Effector memory CD4-positive, alpha-beta T cell (primary cell): Measurements from ENCODE around the gene DPP6.

Experiments
- DNase-seq, 3 donors: peaks; one replicate each; pipeline ENCODE4 v3.0.0-alpha.2; 2020
- H3K27ac ChIP-seq: 2 replicates; pipeline ENCODE4 v1.7.0; 2013; ENCODE audit warnings: mild to moderate bottlenecking, low read length, moderate library complexity; ENCODE audit not compliant: insufficient read depth, poor library complexity, severe bottlenecking
- H3K27me3 ChIP-seq: replicated peaks from 2 replicates; pipeline ENCODE4 v1.7.0; 2013; ENCODE audit warnings: mild to moderate bottlenecking, low read length; ENCODE audit not compliant: insufficient read depth, control insufficient read depth, poor library complexity, severe bottlenecking
- H3K36me3 ChIP-seq: 2 replicates; pipeline ENCODE4 v1.7.0; 2013; ENCODE audit warnings: mild to moderate bottlenecking, low read length, moderate library complexity; ENCODE audit not compliant: control insufficient read depth, insufficient read depth
- H3K4me1 ChIP-seq: 2 replicates; pipeline ENCODE4 v1.7.0; 2013; ENCODE audit warnings: low read length, mild to moderate bottlenecking; ENCODE audit not compliant: control insufficient read depth, insufficient read depth, poor library complexity, severe bottlenecking
- H3K4me3 ChIP-seq: 2 replicates; pipeline ENCODE4 v1.7.0; 2013; ENCODE audit warnings: low read length, low read depth, mild to moderate bottlenecking; ENCODE audit not compliant: insufficient read depth, poor library complexity, severe bottlenecking
- H3K9me3 ChIP-seq: 2 replicates; pipeline ENCODE4 v1.7.0; 2013; ENCODE audit warnings: mild to moderate bottlenecking, low read length, moderate library complexity; ENCODE audit not compliant: control insufficient read depth

The DPP6 gene

DNA sequence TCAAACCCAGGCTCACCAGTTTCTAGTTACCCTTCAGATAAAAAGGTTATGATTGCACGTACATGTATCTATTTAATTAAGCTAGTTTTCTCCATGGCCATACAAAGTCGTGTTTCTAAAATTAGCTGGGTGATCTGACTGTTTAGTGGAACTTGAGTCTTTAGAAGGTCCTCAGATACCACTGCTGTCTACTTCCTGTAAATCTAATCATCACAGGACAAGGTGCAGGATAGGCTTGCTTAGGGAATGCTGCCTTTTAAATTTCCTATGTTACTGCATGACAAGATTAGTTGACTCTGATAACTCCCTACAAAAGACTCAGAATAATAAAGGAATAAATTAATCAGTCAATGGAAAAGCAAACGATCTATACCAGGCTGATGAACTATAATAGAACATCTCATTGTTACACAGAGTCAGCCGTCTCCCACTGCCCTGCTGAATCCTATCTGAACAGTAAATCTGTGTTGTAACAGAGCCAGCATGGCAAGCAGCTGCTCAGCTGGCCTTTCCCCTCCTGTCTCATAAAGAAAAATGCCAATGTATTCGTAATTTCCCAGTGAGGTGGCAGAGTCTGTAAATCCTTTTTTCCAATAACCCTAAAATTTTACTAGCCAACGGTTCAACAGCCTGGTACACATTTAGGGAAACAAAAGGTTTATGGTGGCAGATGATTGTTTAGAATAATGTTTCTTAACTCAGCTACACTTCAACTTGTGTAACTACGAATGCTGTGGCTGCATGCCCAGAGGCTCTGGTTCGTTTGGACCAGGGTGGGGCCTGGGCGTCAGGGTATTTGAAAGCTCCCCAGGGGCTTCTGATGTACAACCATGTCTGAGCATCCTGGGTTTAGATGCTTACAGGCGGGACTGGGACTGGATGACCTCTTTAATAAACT lies 632.7 kb downstream of the DPP6 start:
- no peak for DNase-seq
- H3K27ac ChIP-seq: no peak overlapping the region
- H3K36me3 ChIP-seq: no peaks in the 10 kb centered on the region
- H3K9me3 ChIP-seq: no peaks in the 10 kb centered on the region
- no peak overlapping the region for H3K4me3 ChIP-seq
- no peaks in the 10 kb centered on the region for H3K27me3 ChIP-seq
- H3K4me1 ChIP-seq: no peaks in the 10 kb centered on the region

DNA sequence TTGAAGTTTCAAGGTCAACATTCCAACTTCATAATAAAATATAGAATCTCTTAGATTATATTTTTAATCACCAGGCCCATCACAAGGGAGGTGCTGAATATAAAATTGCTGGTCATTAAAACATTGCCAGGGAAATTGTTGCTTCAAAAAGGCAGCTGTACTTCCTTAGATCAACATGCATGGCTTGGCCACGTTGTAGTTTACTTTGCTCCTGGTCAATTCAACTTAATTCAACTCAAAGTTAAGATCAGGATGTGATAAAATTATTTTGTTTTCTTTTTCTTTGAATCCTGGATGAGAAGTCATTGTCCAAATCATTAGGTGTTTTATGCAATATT lies 633.3 kb downstream of the DPP6 start:
- no peaks in the 10 kb centered on the region for H3K4me1 ChIP-seq
- no peak overlapping the region for H3K27ac ChIP-seq
- H3K9me3 ChIP-seq: no peaks in the 10 kb centered on the region
- H3K4me3 ChIP-seq: no peak overlapping the region
- H3K27me3 ChIP-seq: no peaks in the 10 kb centered on the region
- no peaks in the 10 kb centered on the region for H3K36me3 ChIP-seq
- no peak for DNase-seq

DNA sequence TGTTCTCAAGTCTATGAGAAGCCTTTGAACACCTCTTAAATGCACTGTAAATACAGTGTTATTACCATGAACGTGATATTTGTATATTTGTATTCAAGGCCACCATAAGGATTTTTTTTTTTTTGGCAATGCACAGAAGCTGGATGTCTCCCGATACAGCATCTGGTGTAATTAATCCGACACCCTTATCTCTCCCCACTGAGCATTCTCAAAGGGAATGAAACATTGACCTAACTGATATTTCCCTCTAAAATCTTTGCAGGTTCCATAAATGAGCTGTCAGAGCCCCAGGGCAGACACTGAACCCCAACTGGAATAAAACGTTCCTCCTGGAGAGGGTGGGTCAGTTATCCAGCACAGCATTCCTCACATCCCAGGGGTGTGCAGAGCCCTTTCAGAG lies 634.1 kb downstream of the DPP6 start:
- Histone ChIP-seq H3K27ac (no peak overlapping the region), H3K27me3 (no peaks in the 10 kb centered on the region), H3K9me3 (no peaks in the 10 kb centered on the region), H3K4me1 (no peaks in the 10 kb centered on the region), H3K36me3 (no peaks in the 10 kb centered on the region), H3K4me3 (no peak overlapping the region)
- DNase-seq: no peak

DNA sequence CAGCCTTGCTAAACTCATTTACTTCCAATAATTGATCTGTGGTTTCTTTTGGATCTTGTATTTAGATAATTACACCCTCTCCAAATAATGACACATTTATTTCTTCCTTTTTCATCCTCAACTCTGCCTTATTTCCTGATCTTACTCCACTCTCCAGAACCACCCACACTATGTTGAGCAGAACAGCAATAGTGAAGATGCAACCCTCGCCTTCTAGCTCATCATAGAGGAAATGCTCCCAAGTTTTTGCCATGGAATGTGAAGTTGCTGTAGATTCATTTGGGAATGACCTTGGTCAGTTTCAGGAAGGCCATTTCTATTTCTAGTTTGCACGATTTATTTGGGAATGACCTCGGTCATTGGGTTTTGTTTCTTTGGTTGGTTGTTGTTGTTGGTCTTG lies 636.8 kb downstream of the DPP6 start:
- DNase-seq: no peak
- Histone ChIP-seq H3K27ac (no peak overlapping the region), H3K4me3 (no peak overlapping the region), H3K27me3 (no peaks in the 10 kb centered on the region), H3K4me1 (no peaks in the 10 kb centered on the region), H3K9me3 (no peaks in the 10 kb centered on the region), H3K36me3 (no peaks in the 10 kb centered on the region)

DNA sequence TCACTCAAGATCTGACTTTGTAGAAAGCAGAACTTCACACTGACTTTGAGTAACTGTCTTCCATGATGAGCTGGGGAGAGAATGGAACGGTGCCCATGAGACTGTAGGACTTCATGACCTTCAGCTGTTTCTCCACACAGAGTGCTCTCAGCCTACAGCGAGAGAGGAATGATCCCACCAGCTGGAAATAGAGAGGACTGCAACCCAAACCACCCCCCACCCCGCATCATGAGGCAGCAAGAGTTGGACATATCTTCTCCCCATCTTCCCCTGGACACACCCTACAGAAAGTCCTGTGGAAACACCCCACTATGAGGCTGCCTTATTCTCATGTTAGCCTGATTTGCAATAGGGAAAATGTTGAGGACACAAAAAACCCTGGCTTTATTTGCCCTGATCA lies 638.2 kb downstream of the DPP6 start:
- no peak overlapping the region for H3K4me3 ChIP-seq
- no peaks in the 10 kb centered on the region for H3K27me3 ChIP-seq
- no peaks in the 10 kb centered on the region for H3K36me3 ChIP-seq

DNA sequence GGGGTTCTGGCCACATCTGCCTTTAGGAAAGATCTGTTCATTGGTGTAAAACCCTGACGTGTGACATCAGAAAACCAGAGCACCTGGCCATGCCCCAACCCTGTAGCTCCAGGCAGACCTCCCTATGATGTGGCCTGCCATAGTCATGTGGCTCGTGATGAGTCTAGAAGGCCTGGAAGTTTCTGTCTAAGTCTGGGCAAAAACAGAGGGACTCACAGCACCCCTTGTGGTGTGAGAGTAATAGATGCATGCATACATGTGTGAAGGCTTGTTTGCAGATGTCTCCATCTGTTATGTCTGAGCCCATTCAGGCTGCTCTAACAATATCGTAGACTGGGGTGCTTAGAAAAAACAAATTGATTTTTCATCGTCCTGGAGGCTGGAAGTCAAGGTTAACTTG lies 641.5 kb downstream of the DPP6 start:
- Histone ChIP-seq H3K27ac (no peak overlapping the region), H3K27me3 (no peaks in the 10 kb centered on the region), H3K4me3 (no peak overlapping the region)

More for the DNA sequence above, 638.2 kb downstream of the DPP6 start:
- H3K9me3 ChIP-seq: no peaks in the 10 kb centered on the region
- DNase-seq: no peak
- H3K27ac ChIP-seq: no peak overlapping the region
- H3K4me1 ChIP-seq: no peaks in the 10 kb centered on the region

DNA sequence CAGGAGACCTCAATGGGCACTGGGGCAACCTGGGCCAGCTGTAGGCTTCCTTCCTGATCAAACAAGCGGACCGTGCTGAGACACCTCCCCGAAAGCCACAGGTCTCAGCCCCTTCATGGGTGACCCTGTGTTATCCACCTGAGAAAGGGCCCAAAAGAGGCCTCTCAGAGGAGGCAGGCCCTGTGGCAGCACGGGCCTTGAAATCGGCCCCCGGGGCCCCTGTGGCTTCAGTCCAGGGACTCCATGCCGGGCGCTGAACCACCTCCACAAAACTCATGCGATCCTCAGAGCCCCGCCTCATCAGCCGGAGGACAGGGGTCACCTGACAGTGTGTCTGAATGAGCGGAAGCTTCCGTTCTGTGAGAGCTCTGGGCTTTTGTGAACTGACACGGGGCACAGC lies 643.6 kb downstream of the DPP6 start:
- no peak overlapping the region for H3K4me3 ChIP-seq
- H3K27me3 ChIP-seq: no peaks in the 10 kb centered on the region
- H3K36me3 ChIP-seq: no peaks in the 10 kb centered on the region
- no peak overlapping the region for H3K27ac ChIP-seq
- H3K9me3 ChIP-seq: no peaks in the 10 kb centered on the region
- no peak for DNase-seq
- no peaks in the 10 kb centered on the region for H3K4me1 ChIP-seq

More for the DNA sequence above, 641.5 kb downstream of the DPP6 start:
- Histone ChIP-seq H3K4me1 (no peaks in the 10 kb centered on the region), H3K9me3 (no peaks in the 10 kb centered on the region), H3K36me3 (no peaks in the 10 kb centered on the region)
- no peak for DNase-seq

DNA sequence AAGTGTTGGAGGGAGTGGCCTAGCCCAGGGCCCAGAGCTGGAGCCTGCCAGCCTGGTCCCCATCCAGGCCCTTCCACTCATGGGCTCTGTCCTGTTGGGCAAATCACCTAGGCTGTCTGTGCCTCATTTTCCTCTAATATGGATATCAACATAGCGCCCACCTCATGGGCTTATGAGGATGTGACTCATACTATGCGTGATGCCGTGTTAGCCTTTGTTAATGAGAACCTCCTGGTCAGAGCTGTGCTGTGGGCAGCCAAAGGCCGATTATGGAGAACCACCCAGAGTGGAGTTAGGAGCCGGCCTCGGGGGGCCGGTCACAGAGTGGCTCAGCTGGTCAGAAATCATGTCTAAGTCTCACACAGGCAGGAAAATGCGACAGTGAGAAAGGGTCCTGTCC lies 644.4 kb downstream of the DPP6 start:
- Histone ChIP-seq H3K27me3 (no peaks in the 10 kb centered on the region), H3K4me1 (no peaks in the 10 kb centered on the region), H3K27ac (no peak overlapping the region), H3K36me3 (no peaks in the 10 kb centered on the region), H3K9me3 (no peaks in the 10 kb centered on the region), H3K4me3 (no peak overlapping the region)
- no peak for DNase-seq

DNA sequence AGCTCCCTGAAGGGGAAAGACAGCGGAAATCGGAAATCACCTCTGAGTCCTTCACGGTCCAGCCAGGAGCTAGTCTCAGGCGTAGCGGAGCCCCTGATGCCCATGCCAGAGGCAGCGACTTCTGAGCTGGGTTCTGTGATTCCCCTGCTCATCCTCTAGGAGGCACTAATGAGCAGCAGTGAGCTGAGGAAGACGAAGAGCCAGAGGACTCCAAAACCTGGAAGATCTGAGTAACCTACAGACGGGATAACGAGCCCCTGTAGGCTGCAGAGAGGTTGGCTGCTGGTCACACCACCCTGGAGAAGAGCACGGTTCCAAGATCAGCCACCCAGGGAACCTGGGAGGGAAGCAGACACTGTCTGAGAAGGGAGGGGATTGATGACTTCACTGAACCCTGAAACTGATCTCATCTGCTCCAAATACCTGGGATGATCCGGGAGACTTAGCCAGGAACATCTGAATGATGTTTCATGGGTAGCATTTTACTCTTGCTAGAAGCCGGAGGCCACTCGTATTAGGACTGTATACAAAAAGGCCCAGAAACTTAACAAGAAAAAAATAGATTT lies 646.6 kb downstream of the DPP6 start:
- Histone ChIP-seq H3K36me3 (no peaks in the 10 kb centered on the region), H3K27ac (no peak overlapping the region), H3K4me3 (no peak overlapping the region), H3K4me1 (no peaks in the 10 kb centered on the region), H3K27me3 (no peaks in the 10 kb centered on the region), H3K9me3 (no peaks in the 10 kb centered on the region)
- no peak for DNase-seq

DNA sequence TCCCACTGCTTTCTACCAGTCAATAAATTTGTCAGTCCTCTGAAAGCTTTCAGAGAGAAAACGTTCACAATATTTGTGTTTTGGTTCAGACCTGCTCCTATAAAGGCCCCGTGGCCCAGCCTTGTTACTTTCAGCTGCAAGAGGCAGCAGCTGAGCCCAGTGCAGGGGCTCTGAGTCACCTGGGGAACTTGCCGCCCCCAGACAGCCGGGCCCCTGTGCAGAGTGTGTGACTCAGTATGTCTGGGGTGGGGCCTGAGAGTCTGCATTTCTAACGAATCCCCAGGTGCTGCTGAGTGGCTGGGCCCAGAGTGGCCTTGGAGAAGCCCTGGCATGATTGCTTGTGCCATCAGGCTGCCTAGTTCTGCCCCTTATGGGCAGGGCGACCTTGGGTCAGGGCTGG lies 647.2 kb downstream of the DPP6 start:
- no peak overlapping the region for H3K27ac ChIP-seq
- DNase-seq: no peak
- no peaks in the 10 kb centered on the region for H3K36me3 ChIP-seq
- no peak overlapping the region for H3K4me3 ChIP-seq
- H3K9me3 ChIP-seq: no peaks in the 10 kb centered on the region
- H3K27me3 ChIP-seq: no peaks in the 10 kb centered on the region
- no peaks in the 10 kb centered on the region for H3K4me1 ChIP-seq
